Endothelial cell (in vitro differentiated cells): ENCODE results near the gene CNN1. TPM values are rescaled to one million over a fixed set of nuclear protein-coding genes. Genes with fewer than 3 reads are reported as not detected.

Experiments
- DNase-seq: peaks from one replicate; pipeline ENCODE4 v3.0.0; 2021; ENCODE audit warnings: low spot score
- H3K27ac Mint-ChIP-seq: one replicate; pipeline ENCODE4 v1.8.0; 2021; ENCODE audit warnings: mixed read lengths, inconsistent platforms; ENCODE audit not compliant: unreplicated experiment
- H3K27me3 Mint-ChIP-seq: one replicate; pipeline ENCODE4 v1.8.0; 2021; ENCODE audit warnings: mild to moderate bottlenecking, moderate library complexity, mixed read lengths, inconsistent platforms; ENCODE audit not compliant: unreplicated experiment
- H3K36me3 Mint-ChIP-seq: one replicate; pipeline ENCODE4 v1.8.0; 2021; ENCODE audit warnings: mild to moderate bottlenecking, low read depth, mixed read lengths, inconsistent platforms; ENCODE audit not compliant: unreplicated experiment
- H3K4me1 Mint-ChIP-seq: one replicate; pipeline ENCODE4 v1.8.0; 2021; ENCODE audit warnings: mild to moderate bottlenecking, mixed read lengths, inconsistent platforms; ENCODE audit not compliant: unreplicated experiment
- H3K4me3 Mint-ChIP-seq: one replicate; pipeline ENCODE4 v1.8.0; 2021; ENCODE audit warnings: mild to moderate bottlenecking, mixed read lengths, inconsistent platforms; ENCODE audit not compliant: unreplicated experiment
- H3K9me3 Mint-ChIP-seq: one replicate; pipeline ENCODE4 v1.8.0; 2021; ENCODE audit warnings: mixed read lengths, inconsistent platforms; ENCODE audit not compliant: unreplicated experiment
- CTCF ChIP-seq: fragments of 200-600 bp; sonication (generic); IDR thresholded peaks from one replicate; pipeline ENCODE4 v1.5.0; 2021; ENCODE audit warnings: antibody characterized with exemption; ENCODE audit not compliant: unreplicated experiment
- long read RNA-seq: library from polyadenylated mRNA; unstranded; transcript quantifications from one replicate; pipeline ENCODE4 v2.0.0, GENCODE V29; 2020; ENCODE audit not compliant: unreplicated experiment
- total RNA-seq: library from RNA; stranded (reverse); fragmentation: NEBNext Ultra II Directional; extraction: Animal tissue kit (Norgen Biotek cat#: 25700); gene quantifications from one replicate; pipeline ENCODE4 v1.2.1, GENCODE V29; 2021; ENCODE audit not compliant: unreplicated experiment

Gene CNN1
- 1.5 TPM for total RNA-seq
- long read RNA-seq, result 0 reads

- no peak for TF ChIP-seq CTCF
- H3K4me3 Mint-ChIP-seq, result peak within 1 kb of the TSS; percentile 62
- peaks cover 13% of the 10 kb centered on the region for H3K27me3 Mint-ChIP-seq
- H3K9me3 Mint-ChIP-seq, result no peaks in the 10 kb centered on the region
- H3K27ac Mint-ChIP-seq, result no peak within 1 kb of the TSS
- peaks cover 5% of the 10 kb centered on the region for H3K4me1 Mint-ChIP-seq
- no peaks in the 10 kb centered on the region for H3K36me3 Mint-ChIP-seq
- DNase-seq, result peak; percentile 31
These were observed at the start of gene CNN1 for GRCh38 chr19:11538232-11539036. TSS of gene CNN1 (plus strand) at chr19:11538851. CDS start at chr19:11538928, 77 bp downstream.

- Mint-ChIP-seq H3K27ac (no peak overlapping the region), H3K4me1 (no peaks in the 10 kb centered on the region), H3K9me3 (no peaks in the 10 kb centered on the region), H3K4me3 (no peak overlapping the region), H3K36me3 (peaks cover 9% of the 10 kb centered on the region), H3K27me3 (peaks cover 9% of the 10 kb centered on the region)
- no peak for TF ChIP-seq CTCF
- no peak for DNase-seq
These were observed 49.3 kb upstream of the CNN1 start for GRCh38 chr19:11489378-11489777.

- no peak for DNase-seq
- H3K36me3 Mint-ChIP-seq, result peaks cover 8% of the 10 kb centered on the region
- peaks cover 11% of the 10 kb centered on the region for H3K27me3 Mint-ChIP-seq
- H3K4me1 Mint-ChIP-seq, result no peaks in the 10 kb centered on the region
- no peaks in the 10 kb centered on the region for H3K9me3 Mint-ChIP-seq
- H3K27ac Mint-ChIP-seq, result peak overlapping the region; percentile 42
- H3K4me3 Mint-ChIP-seq, result no peak overlapping the region
- no peak for TF ChIP-seq CTCF
These were observed 43.9 kb upstream of the CNN1 start for GRCh38 chr19:11494634-11495285.

- Mint-ChIP-seq H3K9me3 (no peaks in the 10 kb centered on the region), H3K4me1 (no peaks in the 10 kb centered on the region), H3K27me3 (peaks cover 10% of the 10 kb centered on the region), H3K27ac (no peak overlapping the region), H3K36me3 (peaks cover 3% of the 10 kb centered on the region), H3K4me3 (no peak overlapping the region)
- TF ChIP-seq CTCF, result no peak
- DNase-seq, result no peak
These were observed 43.2 kb upstream of the CNN1 start for GRCh38 chr19:11495481-11495880.

- H3K36me3 Mint-ChIP-seq, result peaks cover 5% of the 10 kb centered on the region
- DNase-seq, result no peak
- no peak overlapping the region for H3K4me3 Mint-ChIP-seq
- no peaks in the 10 kb centered on the region for H3K4me1 Mint-ChIP-seq
- H3K27me3 Mint-ChIP-seq, result peaks cover 10% of the 10 kb centered on the region
- TF ChIP-seq CTCF, result no peak
- H3K9me3 Mint-ChIP-seq, result no peaks in the 10 kb centered on the region
- no peak overlapping the region for H3K27ac Mint-ChIP-seq
These were observed 42.8 kb upstream of the CNN1 start for GRCh38 chr19:11495885-11496284.
